ACHN (cell line): ENCODE data around the gene ELAC2.
A peak's percentile ranks its signal among the peaks of the same experiment; 100 is the strongest.

Experiments used
- DNase-seq: peaks from one replicate; pipeline ENCODE4 v3.0.0-alpha.2; 2015
- in situ Hi-C: cut with HindIII; loops from 2 replicates; pipeline ENCODE4 v1.10.0; 2017; ENCODE audit warnings: low sequenced_read_pairs, low pct_ligation_motif_present, low pct_unique_long_range_greater_than_20kb

ELAC2 gene

DNA sequence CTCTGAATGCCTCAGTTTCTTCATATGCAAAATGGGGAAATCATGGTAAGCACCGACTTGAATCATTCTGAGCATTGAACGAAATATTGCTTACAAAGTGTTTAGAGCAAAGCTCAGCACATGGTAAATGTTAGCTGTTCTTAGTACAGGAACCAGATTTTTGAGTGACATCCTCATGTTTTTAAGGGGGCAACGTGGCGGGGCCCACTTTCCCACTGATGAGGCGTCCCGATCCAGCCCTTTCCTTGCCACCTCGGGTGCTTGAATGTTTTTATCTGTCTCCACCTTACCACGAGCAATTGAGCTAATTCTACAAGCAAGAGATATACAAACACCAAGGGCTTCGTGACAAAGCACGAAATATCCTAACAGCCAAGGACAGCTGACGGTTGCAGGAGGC is 49.9 kb downstream of the ELAC2 start:
- in situ Hi-C loops: no loop called here

GRCh38 chr17:12966413-12966812 is 51.4 kb downstream of the ELAC2 start:
- in situ Hi-C loops: no loop called here
- DNase-seq: no peak

More for the DNA sequence above, 49.9 kb downstream of the ELAC2 start:
- no peak for DNase-seq

DNA sequence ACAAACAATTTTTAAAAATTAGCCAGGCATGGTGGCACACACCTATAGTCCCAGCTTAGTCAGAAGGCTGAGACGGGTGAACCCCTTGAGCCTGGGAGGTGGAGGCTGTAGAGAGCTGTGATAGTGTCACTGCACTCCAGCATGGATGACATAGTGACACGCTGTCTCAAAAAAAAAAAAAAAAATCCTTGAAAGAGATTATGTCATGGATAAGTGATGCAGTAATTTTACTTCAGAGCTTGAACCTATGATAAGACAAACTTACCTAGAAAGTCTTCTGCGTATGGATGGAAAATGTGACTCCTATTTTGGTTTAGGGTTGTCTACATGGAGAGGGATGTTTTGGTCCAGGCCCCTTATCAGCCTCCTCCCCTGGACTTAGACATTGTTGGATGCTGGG is 51.8 kb downstream of the ELAC2 start:
- in situ Hi-C loops: no loop called here
- no peak for DNase-seq

- DNase-seq: no peak
- in situ Hi-C loops: no loop called here
Observed at GRCh38 chr17:12964840-12965239, 53.0 kb downstream of the ELAC2 start.

DNA sequence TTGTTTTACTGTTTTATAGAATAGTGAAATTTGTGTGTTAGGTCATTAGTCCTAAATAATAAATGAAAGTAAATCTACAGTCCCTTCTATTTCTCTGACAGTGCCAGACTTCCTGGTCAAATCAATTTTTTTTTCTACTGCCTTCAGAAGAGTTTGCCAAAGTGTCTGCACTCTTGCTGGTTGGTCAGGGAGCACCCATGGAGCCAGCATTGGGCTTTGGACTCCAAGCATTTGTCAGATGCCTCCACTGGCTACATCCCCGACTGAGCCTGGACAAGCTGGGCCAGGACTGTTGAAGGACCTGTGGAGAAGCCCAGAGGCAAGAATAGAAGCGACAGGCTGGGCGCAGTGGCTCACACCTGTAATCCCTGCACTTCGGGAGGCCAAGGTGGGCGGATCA is 53.7 kb downstream of the ELAC2 start:
- no peak for DNase-seq
- in situ Hi-C loops: no loop called here

DNA sequence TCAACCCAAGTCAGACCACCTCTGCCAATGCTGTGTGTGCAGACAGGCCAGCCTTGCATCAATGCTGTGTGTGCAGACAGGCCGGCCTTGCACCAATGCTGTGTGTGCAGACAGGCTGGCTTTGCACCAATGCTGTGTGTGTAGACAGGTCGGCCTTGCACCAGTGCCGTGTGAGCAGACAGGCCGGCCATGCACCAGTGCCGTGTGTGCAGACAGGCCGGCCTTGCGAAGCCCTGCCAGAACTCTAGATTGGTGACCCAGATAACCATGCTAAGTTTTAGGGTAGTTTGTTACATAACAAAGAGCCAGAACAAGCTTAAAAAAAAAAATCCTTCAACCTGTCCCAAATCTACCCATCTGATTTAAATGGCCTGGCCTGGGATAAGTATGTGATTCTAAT is 54.3 kb downstream of the ELAC2 start:
- DNase-seq: no peak
- in situ Hi-C loops: no loop called here

DNA sequence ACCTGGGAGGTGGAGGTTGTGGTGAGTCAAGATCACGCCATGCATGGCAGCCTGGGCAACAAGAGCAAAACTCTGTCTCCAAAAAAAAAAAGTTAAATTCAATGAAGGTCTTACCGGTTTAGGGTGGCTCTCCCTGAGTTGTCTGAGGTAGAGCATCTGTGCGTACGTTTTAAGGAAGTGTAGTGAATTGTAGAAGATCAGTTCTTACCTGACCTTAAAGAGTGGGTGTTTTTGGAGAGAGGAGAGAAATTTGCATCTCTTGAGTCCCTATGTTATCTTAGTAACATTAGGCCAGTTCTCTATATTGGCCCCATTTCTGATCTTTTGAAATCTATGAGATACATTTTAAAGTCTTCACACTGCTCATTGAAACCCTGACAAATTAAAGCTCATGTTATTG is 56.2 kb downstream of the ELAC2 start:
- in situ Hi-C loops: no loop called here
- no peak for DNase-seq

- in situ Hi-C loops: no loop called here
- DNase-seq: peak; percentile 26
Observed at GRCh38 chr17:12959441-12959840, 58.4 kb downstream of the ELAC2 start.

DNA sequence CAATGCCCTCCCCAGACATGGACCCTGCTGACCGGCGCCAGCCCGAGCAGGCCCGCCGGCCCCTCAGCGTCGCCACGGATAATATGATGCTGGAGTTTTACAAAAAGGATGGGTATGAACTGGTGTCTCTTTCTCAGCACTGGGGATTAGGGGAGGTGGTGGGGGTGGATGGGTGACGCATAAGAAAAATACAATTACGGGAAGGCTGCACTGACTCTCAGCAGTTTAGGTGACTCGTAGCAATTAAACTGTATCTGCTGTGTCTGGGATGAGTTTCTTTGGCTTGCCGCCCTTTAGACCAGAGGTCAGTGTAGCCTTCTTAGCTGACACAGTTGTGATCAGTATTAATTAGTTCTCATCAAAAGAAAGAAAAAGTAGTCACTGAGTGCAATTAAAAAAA is 59.0 kb downstream of the ELAC2 start:
- DNase-seq: no peak
- in situ Hi-C loops: no loop called here

GRCh38 chr17:12955521-12955920 is 62.3 kb downstream of the ELAC2 start:
- no peak for DNase-seq
- in situ Hi-C loops: no loop called here

- DNase-seq: no peak
- in situ Hi-C loops: no loop called here
Observed at GRCh38 chr17:12953156-12953555, 64.7 kb downstream of the ELAC2 start.

- DNase-seq: no peak
- in situ Hi-C loops: no loop called here
Observed at GRCh38 chr17:12952012-12952411, 65.8 kb downstream of the ELAC2 start.

- in situ Hi-C loops: no loop called here
- no peak for DNase-seq
Observed at GRCh38 chr17:12947047-12947446, 70.8 kb downstream of the ELAC2 start.
